ENCODE data around the gene EPO.

The EPO gene

GRCh38 chr7:100720279-100720670 is at the start of gene EPO:
EPO (plus strand) TSS chr7:100720468; CDS start chr7:100720981, 513 bp downstream.
- no peak for DNase-seq (ENCODE audit: low read depth in 4 of 4, low spot score in 1 of 4)

GRCh38 chr7:100671353-100672327 is 48.6 kb upstream of the EPO start:
- DNase-seq (ENCODE audit: low read depth in 4 of 4, low spot score in 1 of 4), result no peak

GRCh38 chr7:100673302-100673941 is 46.8 kb upstream of the EPO start, which contains the start of gene GNB2:
GNB2 (plus strand) TSS chr7:100673740; CDS start chr7:100676266, 2,526 bp downstream.
- peak; percentile 98 to 99 (median 98) for DNase-seq (ENCODE audit: low read depth in 4 of 4, low spot score in 1 of 4)

GRCh38 chr7:100673942-100674410 is 46.3 kb upstream of the EPO start:
- DNase-seq (ENCODE audit: low read depth in 4 of 4, low spot score in 1 of 4), result no peak

GRCh38 chr7:100674411-100675104 is 45.7 kb upstream of the EPO start:
- no peak for DNase-seq (ENCODE audit: low read depth in 4 of 4, low spot score in 1 of 4)

GRCh38 chr7:100675105-100675451 is 45.2 kb upstream of the EPO start:
- no peak for DNase-seq (ENCODE audit: low read depth in 4 of 4, low spot score in 1 of 4)

- DNase-seq (ENCODE audit: low read depth in 4 of 4, low spot score in 1 of 4), result peak; percentile 42 to 78 (median 54)
Observed at GRCh38 chr7:100675581-100676350, 44.5 kb upstream of the EPO start.

GRCh38 chr7:100676501-100677306 is 43.6 kb upstream of the EPO start:
- DNase-seq (ENCODE audit: low read depth in 4 of 4, low spot score in 1 of 4), result no peak

GRCh38 chr7:100677308-100678267 is 42.7 kb upstream of the EPO start:
- no peak for DNase-seq (ENCODE audit: low read depth in 4 of 4, low spot score in 1 of 4)

- DNase-seq (ENCODE audit: low read depth in 4 of 4, low spot score in 1 of 4), result no peak
Observed at GRCh38 chr7:100678291-100678984, 41.8 kb upstream of the EPO start.

GRCh38 chr7:100679129-100679926 is 40.9 kb upstream of the EPO start:
- no peak for DNase-seq (ENCODE audit: low read depth in 4 of 4, low spot score in 1 of 4)

GRCh38 chr7:100679927-100680575 is 40.2 kb upstream of the EPO start:
- DNase-seq (ENCODE audit: low read depth in 4 of 4, low spot score in 1 of 4), result no peak

- no peak for DNase-seq (ENCODE audit: low read depth in 4 of 4, low spot score in 1 of 4)
Observed at GRCh38 chr7:100680576-100681271, 39.5 kb upstream of the EPO start.

- DNase-seq (ENCODE audit: low read depth in 4 of 4, low spot score in 1 of 4), result no peak
Observed at GRCh38 chr7:100681491-100682227, 38.6 kb upstream of the EPO start.

GRCh38 chr7:100682228-100682741 is 38.0 kb upstream of the EPO start:
- no peak for DNase-seq (ENCODE audit: low read depth in 4 of 4, low spot score in 1 of 4)

Data from stimulated activated CD4-positive, alpha-beta T cell treated with anti-CD3 and anti-CD28 coated beads, Interleukin-1b, Interleukin-23, amount 100 ng/mL, for 24 hours (primary cell).